ENCODE data around the gene GIT2. TPM values are rescaled to one million over a fixed set of nuclear protein-coding genes. Genes with fewer than 3 reads are reported as not detected.

GIT2 gene
- total and polyA plus RNA-seq, 2 donors from 2014 or later = 10.4 to 46.2 TPM

DNA sequence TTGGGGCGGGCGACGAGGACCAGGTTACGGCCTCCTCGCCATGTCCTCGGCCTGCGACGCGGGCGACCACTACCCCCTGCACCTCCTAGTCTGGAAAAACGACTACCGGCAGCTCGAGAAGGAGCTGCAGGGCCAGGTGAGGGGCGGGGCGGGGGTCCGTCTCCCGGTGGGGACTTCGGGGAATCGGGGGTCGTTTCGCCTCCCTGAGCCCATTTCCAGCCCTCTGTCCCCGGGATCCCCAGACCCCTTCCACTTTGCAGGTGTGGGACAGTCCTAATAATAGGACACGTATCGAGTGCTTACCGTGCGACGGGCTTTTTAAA, 3.4 kb upstream of the GIT2 start:
- Histone ChIP-seq H3K9me3 (ENCODE audit: control insufficient read depth in 2 of 3, insufficient read depth in 1 of 3, low read length in 3 of 3) (no peaks in the 10 kb centered on the region), H3K4me3 (ENCODE audit: low read length in 3 of 3) (peak overlapping the region; percentile 76 to 94 (median 90)), H3K27ac (ENCODE audit: low read depth in 2 of 2, low read length in 2 of 2) (peak overlapping the region; percentile 82 to 87), H3K36me3 (ENCODE audit: control insufficient read depth in 2 of 3, insufficient read depth in 3 of 3, low read length in 3 of 3) (no peaks in the 10 kb centered on the region), H3K9ac (ENCODE audit: low read length in 3 of 3) (peak overlapping the region; percentile 42 to 91 (median 60)), H3K27me3 (ENCODE audit: control insufficient read depth, insufficient read depth, low read length) (no peaks in the 10 kb centered on the region), H3K4me1 (ENCODE audit: control insufficient read depth in 2 of 3, insufficient read depth in 2 of 3, low read depth in 1 of 3, low read length in 3 of 3) (peaks cover 0 to 14% (median 8%) of the 10 kb centered on the region in 3 donors)
- intact Hi-C loops (cut with DNase I) = no loop called here
- FAIRE-seq (no peak), DNase-seq (peak in 3 of 5 donors; percentile 10 to 85 (median 69))
- TF ChIP-seq, protein P1, sequence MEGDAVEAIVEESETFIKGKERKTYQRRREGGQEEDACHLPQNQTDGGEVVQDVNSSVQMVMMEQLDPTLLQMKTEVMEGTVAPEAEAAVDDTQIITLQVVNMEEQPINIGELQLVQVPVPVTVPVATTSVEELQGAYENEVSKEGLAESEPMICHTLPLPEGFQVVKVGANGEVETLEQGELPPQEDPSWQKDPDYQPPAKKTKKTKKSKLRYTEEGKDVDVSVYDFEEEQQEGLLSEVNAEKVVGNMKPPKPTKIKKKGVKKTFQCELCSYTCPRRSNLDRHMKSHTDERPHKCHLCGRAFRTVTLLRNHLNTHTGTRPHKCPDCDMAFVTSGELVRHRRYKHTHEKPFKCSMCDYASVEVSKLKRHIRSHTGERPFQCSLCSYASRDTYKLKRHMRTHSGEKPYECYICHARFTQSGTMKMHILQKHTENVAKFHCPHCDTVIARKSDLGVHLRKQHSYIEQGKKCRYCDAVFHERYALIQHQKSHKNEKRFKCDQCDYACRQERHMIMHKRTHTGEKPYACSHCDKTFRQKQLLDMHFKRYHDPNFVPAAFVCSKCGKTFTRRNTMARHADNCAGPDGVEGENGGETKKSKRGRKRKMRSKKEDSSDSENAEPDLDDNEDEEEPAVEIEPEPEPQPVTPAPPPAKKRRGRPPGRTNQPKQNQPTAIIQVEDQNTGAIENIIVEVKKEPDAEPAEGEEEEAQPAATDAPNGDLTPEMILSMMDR (IDR thresholded peaks at IDR 0.05; ENCODE audit: borderline replicate concordance, extremely low read depth, insufficient read depth) = no peak

DNA sequence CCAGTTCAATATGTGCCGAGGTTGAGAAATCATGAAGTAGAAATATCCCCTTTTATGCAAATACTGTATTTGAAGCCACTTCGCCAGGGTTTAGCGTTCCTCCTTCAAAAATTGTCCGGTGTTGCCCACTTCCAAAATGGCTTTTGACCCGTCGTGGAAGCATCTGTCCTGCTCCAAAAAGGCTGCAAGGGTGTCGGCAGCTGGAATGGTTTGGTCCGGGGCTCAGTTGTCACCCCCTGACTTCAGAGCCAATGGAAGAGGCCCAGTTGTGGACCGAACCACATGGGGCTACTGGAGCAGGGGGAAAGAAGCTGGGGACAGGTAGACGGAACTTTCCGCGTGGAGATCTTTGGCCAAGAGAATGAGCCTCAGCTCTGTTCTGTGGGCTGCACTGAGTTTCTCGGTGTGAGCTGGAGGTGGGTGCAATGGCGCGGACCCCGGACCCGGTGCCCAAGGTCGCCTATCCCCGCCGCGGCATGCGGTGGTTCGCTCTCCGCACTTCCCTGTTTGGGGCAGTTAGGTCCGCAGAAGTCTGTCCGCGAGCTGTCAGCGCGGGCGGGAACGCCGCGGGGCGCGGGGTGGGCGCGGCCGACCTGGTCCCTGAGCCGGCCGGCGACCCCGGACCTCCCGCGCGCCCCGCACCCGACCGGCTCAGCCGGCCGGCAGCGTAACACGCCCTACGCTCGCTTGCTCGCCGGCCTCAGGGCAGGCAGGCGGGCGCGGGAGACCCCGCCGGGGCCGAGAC, 2.9 kb upstream of the GIT2 start, which contains the start of gene ANKRD13A:
TSS of gene ANKRD13A (plus strand) at position 527 of the 745 bp plus-strand sequence. CDS start 259 bp downstream, outside the sequence.
- Histone ChIP-seq H3K27me3 (ENCODE audit: control insufficient read depth, insufficient read depth, low read length) (no peaks in the 10 kb centered on the region), H3K27ac (ENCODE audit: low read depth in 2 of 2, low read length in 2 of 2) (peak within 1 kb of the TSS; percentile 82 to 87), H3K4me1 (ENCODE audit: control insufficient read depth in 2 of 3, insufficient read depth in 2 of 3, low read depth in 1 of 3, low read length in 3 of 3) (peaks cover 0 to 18% (median 8%) of the 10 kb centered on the region in 3 donors), H3K4me3 (ENCODE audit: low read length in 3 of 3) (peak within 1 kb of the TSS; percentile 90 to 94 (median 94)), H3K9me3 (ENCODE audit: control insufficient read depth in 2 of 3, insufficient read depth in 1 of 3, low read length in 3 of 3) (no peaks in the 10 kb centered on the region), H3K36me3 (ENCODE audit: control insufficient read depth in 2 of 3, insufficient read depth in 3 of 3, low read length in 3 of 3) (no peaks in the 10 kb centered on the region), H3K9ac (ENCODE audit: low read length in 3 of 3) (peak within 1 kb of the TSS; percentile 42 to 91 (median 82))
- FAIRE-seq (no peak), DNase-seq (peak; percentile 94 to 97 (median 95))
- TF ChIP-seq, protein P1 (IDR thresholded peaks at IDR 0.05; ENCODE audit: borderline replicate concordance, extremely low read depth, insufficient read depth) = no peak
- intact Hi-C loops (cut with DNase I) = no loop called here

GRCh38 chr12:109998241-109998903, 2.2 kb upstream of the GIT2 start:
- intact Hi-C loops (cut with DNase I) = no loop called here
- DNase-seq (no peak), FAIRE-seq (no peak)
- TF ChIP-seq, protein P1 (IDR thresholded peaks at IDR 0.05; ENCODE audit: borderline replicate concordance, extremely low read depth, insufficient read depth) = no peak
- H3K9ac ChIP-seq (ENCODE audit: low read length in 3 of 3) = peak overlapping the region; percentile 33 to 91 (median 82)
- peaks cover 0 to 18% (median 8%) of the 10 kb centered on the region in 3 donors for H3K4me1 ChIP-seq (ENCODE audit: control insufficient read depth in 2 of 3, insufficient read depth in 2 of 3, low read depth in 1 of 3, low read length in 3 of 3)
- H3K36me3 ChIP-seq (ENCODE audit: control insufficient read depth in 2 of 3, insufficient read depth in 3 of 3, low read length in 3 of 3) = no peaks in the 10 kb centered on the region
- no peaks in the 10 kb centered on the region for H3K9me3 ChIP-seq (ENCODE audit: control insufficient read depth in 2 of 3, insufficient read depth in 1 of 3, low read length in 3 of 3)
- peak overlapping the region; percentile 79 to 94 (median 94) for H3K4me3 ChIP-seq (ENCODE audit: low read length in 3 of 3)
- H3K27ac ChIP-seq (ENCODE audit: low read depth in 2 of 2, low read length in 2 of 2) = peak overlapping the region in 1 of 2 donors; percentile 82
- no peaks in the 10 kb centered on the region for H3K27me3 ChIP-seq (ENCODE audit: control insufficient read depth, insufficient read depth, low read length)
